ENCODE measurements around the gene ADGRG2. TPM values are rescaled to one million over a fixed set of nuclear protein-coding genes. Genes with fewer than 3 reads are reported as not detected.
"Not testable (repeated sequence)": the region's sequence is repeated elsewhere in the genome, so short reads cannot be mapped to it uniquely, and the experiment has no call there.

The ADGRG2 gene
- total and polyA plus RNA-seq, 5 experiments from 2014 or later = not detected

DNA sequence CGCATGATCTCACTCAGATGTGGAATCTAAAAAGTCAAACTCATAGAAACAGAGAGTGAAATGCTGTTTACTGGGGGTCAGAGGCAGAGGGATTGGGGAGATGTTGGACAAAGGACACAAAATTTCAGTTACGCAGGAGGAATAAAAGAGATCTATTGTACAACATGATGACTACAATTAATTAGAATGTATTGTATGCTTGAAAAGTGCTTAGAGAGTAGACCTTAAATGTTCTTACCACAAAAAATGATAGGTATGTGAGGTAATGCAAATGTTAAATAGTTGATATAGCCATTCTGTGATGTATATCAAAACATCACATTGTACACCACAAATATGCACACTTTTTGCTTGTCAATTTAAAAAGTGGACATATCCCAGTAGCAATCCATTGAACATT, 102.3 kb downstream of the ADGRG2 start:
- Mint-ChIP-seq H3K4me3 (no peak overlapping the region), H3K4me1 (no peaks in the 10 kb centered on the region), H3K9me3 (peaks cover 0 to 2% (median 0%) of the 10 kb centered on the region in 9 donors), H3K36me3 (no peaks in the 10 kb centered on the region), H3K27ac (no peak overlapping the region), H3K27me3 (no peaks in the 10 kb centered on the region)
- DNase-seq (no peak), ATAC-seq (no peak)
- POLR2A ChIA-PET = no interaction called here

DNA sequence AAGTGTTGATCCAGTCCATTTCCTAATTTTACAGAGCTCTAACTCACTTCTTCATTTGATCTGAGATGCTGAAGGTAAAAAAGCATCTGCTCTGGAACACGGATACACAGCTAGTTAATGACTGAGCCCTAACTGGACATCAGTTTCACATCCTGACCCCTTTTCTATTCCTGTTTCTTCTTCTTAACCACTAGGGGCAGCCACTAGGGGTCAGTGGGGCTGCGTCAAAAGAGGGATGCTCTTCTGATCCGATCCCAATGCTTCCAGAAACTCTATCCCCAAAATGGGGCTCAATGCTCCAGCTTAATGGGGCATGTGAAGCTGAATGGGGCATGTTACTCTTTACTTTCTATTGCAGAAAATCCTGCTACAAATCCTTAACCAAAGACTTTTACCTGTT, 105.0 kb downstream of the ADGRG2 start:
- ATAC-seq (no peak), DNase-seq (no peak)
- POLR2A ChIA-PET = no interaction called here
- Mint-ChIP-seq H3K36me3 (peaks cover 0 to 2% (median 0%) of the 10 kb centered on the region in 3 donors), H3K27me3 (no peaks in the 10 kb centered on the region), H3K4me3 (no peak overlapping the region), H3K9me3 (no peaks in the 10 kb centered on the region), H3K4me1 (no peaks in the 10 kb centered on the region), H3K27ac (no peak overlapping the region)

DNA sequence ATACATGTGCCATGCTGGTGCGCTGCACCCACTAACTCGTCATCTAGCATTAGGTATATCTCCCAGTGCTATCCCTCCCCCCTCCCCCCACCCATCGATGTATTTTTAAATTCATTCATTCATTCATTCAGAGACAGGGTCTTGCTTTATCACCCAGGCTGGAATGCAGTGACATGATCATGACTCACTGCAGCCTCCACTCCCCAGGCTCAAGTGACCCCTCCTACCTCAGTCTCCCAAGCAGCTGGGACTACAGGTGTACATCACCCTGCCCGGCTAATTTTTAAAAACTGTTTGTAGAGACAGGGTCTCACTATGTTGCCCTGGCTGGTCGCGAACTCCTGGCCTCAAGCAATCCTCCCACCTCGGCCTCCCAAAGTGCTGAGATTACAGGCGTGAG, 105.7 kb downstream of the ADGRG2 start:
- not testable (repeated sequence) for H3K36me3 Mint-ChIP-seq

DNA sequence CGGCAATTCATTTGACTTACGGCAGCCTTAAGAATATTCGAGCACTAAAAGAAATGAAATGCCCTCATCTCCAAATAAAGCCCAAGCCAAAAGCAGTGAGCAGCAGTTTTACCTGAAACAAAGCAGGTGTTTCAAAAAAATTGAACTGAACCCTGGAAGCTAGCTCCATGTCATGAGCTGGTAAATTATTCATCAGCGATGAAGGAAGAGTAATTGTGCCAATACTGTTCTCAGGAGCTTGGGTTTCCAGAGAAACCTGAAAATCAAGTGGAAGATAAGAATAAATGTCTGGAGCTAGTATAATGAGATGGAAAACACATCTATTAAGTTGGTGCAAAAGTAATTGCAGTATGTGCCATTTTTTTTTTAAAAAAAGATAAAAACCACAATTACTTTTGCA, 114.4 kb downstream of the ADGRG2 start:
- Mint-ChIP-seq H3K4me3 (no peak overlapping the region), H3K27me3 (no peaks in the 10 kb centered on the region), H3K36me3 (peaks cover 0 to 6% (median under 1%) of the 10 kb centered on the region in 3 donors), H3K4me1 (no peaks in the 10 kb centered on the region), H3K9me3 (no peaks in the 10 kb centered on the region), H3K27ac (no peak overlapping the region)
- POLR2A ChIA-PET = no interaction called here
- ATAC-seq = no peak
- DNase-seq = no peak

More for the DNA sequence above, 105.7 kb downstream of the ADGRG2 start:
- H3K9me3 Mint-ChIP-seq, ATAC-seq, H3K27me3 Mint-ChIP-seq, POLR2A ChIA-PET, H3K4me3 Mint-ChIP-seq, H3K27ac Mint-ChIP-seq, H3K4me1 Mint-ChIP-seq, DNase-seq: not testable (repeated sequence)

DNA sequence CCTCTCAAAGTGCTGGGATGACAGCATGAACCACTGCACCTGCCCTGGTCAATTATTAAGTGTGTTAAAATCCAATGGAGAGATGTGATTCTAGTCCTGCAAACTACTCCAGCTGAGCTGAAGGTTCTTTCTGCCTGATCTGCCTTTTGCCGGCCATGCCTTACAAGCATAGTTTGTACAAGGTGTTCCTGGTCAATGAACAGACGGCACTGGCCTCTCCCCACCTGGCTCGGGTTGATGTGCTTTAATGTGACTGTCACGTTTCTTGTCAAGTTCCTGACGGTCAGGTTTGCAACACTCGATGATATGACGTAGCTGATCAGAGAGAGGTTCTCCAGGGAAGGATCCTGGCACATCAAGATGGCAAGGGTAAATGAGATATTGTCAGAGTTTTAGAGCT, 115.3 kb downstream of the ADGRG2 start:
- no peak for DNase-seq
- Mint-ChIP-seq H3K27ac (no peak overlapping the region), H3K4me1 (no peaks in the 10 kb centered on the region), H3K4me3 (no peak overlapping the region), H3K27me3 (no peaks in the 10 kb centered on the region), H3K36me3 (peaks cover 0 to 6% (median 0%) of the 10 kb centered on the region in 3 donors), H3K9me3 (no peaks in the 10 kb centered on the region)
- POLR2A ChIA-PET = interaction anchor here (0.6 kb wide), 1 partner anchor 46 kb away, joined by 5 read pairs; no protein-coding TSS in a partner anchor
- ATAC-seq = no peak

DNA sequence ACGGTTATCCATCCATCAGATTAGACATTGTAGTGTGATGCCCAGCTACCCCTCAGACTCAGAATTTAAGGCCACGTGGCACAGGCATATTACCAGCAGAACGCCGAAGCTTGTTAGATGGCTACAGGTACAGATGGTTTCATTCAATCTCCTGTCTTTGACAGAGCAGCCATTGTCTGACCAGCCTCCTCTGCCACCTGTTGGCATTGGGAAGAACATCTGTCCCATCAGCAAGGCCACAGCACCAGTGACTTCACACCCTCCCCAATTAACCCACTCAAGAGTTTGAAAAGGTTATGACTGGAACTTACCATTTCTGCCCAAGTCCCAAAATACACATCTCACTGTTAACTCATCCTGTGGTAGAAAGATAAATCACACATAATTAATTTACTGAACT, 116.4 kb downstream of the ADGRG2 start:
- POLR2A ChIA-PET = interaction anchor here (0.7 kb wide), 1 partner anchor 456 kb away, joined by 4 read pairs; no protein-coding TSS in a partner anchor
- no peaks in the 10 kb centered on the region for H3K4me1 Mint-ChIP-seq
- no peaks in the 10 kb centered on the region for H3K9me3 Mint-ChIP-seq
- no peak for DNase-seq
- no peak overlapping the region for H3K4me3 Mint-ChIP-seq
- ATAC-seq = no peak
- no peaks in the 10 kb centered on the region for H3K27me3 Mint-ChIP-seq
- no peak overlapping the region for H3K27ac Mint-ChIP-seq
- peaks cover 0 to 6% (median 0%) of the 10 kb centered on the region in 3 donors for H3K36me3 Mint-ChIP-seq

DNA sequence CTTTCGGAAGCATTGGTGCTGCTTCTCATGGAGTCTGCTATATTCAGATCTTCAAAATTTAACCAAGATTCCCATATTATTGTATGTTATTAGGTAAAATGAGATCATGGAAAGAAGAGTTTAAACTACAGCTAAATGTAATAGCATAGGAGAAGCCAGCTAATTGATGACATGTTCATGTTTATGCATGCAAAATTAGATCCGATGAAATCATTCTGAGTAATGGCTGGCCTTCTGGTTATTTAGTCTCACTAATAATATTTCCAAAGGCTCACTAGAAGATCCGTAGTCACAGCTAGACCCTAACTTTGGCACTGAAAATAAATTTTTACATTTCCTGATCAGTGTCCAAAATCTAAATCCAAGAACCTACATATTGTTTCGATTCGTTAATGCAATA, 118.5 kb downstream of the ADGRG2 start:
- DNase-seq (no peak), ATAC-seq (no peak)
- Mint-ChIP-seq H3K4me1 (no peaks in the 10 kb centered on the region), H3K4me3 (no peak overlapping the region), H3K27me3 (no peaks in the 10 kb centered on the region), H3K36me3 (no peaks in the 10 kb centered on the region), H3K27ac (no peak overlapping the region), H3K9me3 (no peaks in the 10 kb centered on the region)
- POLR2A ChIA-PET = no interaction called here

DNA sequence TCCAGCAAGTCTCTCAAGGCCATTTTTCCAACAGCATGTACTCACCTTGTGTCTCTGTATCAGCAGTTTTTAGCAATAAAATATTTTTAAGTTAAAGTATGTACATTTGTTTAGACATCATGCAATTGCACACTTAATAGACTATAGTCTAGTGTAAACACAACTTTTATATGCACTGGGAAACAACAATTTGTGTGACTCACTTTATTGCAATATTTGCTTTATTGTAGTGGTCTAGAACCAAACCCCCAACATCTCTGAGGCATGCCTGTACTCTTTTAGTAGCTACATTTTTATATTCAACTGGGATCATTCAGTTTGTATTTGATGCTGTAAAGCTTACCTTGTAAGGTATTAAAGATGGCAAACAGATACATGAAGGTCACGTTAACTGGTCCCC, 123.6 kb downstream of the ADGRG2 start:
- Mint-ChIP-seq H3K4me3 (no peak overlapping the region), H3K9me3 (no peaks in the 10 kb centered on the region), H3K27me3 (no peaks in the 10 kb centered on the region), H3K4me1 (no peaks in the 10 kb centered on the region), H3K36me3 (no peaks in the 10 kb centered on the region), H3K27ac (no peak overlapping the region)
- POLR2A ChIA-PET = no interaction called here
- ATAC-seq (no peak), DNase-seq (no peak)

DNA sequence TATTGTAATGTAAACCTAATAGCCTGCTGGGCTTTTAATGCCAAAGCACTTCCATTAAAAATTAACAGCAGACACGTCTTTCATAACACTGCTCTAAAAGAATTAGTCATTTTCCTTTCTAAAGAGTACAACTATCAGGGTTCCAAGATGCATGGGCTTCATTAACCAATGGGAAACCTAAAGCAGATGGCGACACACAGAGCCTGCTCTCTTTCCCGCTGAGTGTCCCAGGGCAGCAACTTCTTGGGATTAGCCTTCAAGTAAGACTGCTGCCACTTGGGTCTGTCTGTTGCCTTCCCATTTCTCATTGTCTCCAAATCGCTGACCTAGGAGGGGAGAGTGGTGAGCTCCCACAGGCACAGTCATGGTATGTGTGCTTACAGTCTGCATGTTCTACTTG, 124.4 kb downstream of the ADGRG2 start:
- DNase-seq (no peak), ATAC-seq (no peak)
- Mint-ChIP-seq H3K4me3 (no peak overlapping the region), H3K27ac (no peak overlapping the region), H3K4me1 (no peaks in the 10 kb centered on the region), H3K27me3 (no peaks in the 10 kb centered on the region), H3K36me3 (no peaks in the 10 kb centered on the region), H3K9me3 (no peaks in the 10 kb centered on the region)
- POLR2A ChIA-PET = no interaction called here

DNA sequence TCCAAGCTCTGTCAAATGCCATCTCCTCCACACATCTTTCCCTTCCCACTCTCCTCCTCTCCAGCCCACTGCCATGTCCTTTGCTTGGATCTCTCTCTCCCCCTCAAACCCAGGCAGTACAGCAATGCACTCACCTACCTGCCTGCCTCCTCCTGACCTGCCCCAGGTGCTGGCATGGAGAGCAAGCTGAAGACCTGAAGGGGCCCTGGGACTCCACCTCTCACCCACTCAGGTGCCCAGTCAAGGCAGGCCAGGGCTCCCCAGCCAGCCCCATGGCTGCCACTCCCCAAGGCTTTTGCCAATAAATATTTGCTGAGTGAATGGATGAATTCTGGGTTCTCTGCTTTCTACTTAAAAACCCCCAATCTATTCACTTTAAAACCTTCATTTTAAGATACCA, 125.7 kb downstream of the ADGRG2 start:
- Mint-ChIP-seq H3K9me3 (no peaks in the 10 kb centered on the region), H3K4me3 (no peak overlapping the region), H3K4me1 (no peaks in the 10 kb centered on the region), H3K27ac (no peak overlapping the region), H3K36me3 (no peaks in the 10 kb centered on the region), H3K27me3 (no peaks in the 10 kb centered on the region)
- no peak for ATAC-seq
- POLR2A ChIA-PET = no interaction called here
- DNase-seq = no peak

DNA sequence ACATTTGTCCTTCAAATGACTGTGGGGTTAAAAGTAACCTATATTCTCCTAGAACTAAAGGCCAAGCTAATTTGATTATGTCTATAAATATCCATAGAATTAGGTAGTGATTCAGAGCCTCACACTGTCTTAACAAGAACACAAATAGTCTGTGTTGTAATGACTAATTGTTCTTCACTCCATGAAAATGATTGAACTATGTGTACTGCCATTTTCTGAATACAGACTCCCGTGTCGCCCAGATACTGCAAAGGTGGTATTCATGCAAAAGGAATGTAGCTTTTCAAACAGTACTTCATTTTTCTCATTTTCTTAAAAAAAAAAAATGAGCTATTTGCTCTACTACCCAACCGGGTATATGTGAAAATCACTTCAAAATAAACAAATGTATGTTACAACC, 127.0 kb downstream of the ADGRG2 start:
- Mint-ChIP-seq H3K4me1 (no peaks in the 10 kb centered on the region), H3K27me3 (no peaks in the 10 kb centered on the region), H3K36me3 (no peaks in the 10 kb centered on the region), H3K27ac (no peak overlapping the region), H3K9me3 (no peaks in the 10 kb centered on the region), H3K4me3 (no peak overlapping the region)
- no peak for ATAC-seq
- no peak for DNase-seq
- POLR2A ChIA-PET = no interaction called here

DNA sequence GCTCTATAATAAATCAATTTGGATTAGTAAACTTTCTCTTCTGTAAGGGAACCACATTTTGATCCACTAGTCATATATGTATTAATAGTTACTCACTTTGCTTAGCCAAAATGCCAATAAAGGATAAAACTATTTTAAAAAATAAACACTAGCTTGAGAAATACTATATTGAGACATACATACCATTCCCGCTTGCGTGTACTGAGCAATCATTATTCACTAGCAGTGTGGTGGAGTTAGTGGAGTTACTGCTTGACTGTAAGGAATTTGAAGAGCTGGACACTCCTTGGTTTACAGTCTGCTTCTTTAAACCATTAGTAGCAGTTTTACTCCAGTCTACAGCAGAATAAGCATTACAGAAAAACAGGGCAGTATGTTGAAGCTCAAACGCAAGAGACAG, 127.6 kb downstream of the ADGRG2 start:
- DNase-seq (no peak), ATAC-seq (no peak)
- no peaks in the 10 kb centered on the region for H3K27me3 Mint-ChIP-seq
- H3K4me3 Mint-ChIP-seq = no peak overlapping the region
- no peaks in the 10 kb centered on the region for H3K4me1 Mint-ChIP-seq
- H3K36me3 Mint-ChIP-seq = no peaks in the 10 kb centered on the region
- H3K27ac Mint-ChIP-seq = no peak overlapping the region
- H3K9me3 Mint-ChIP-seq = no peaks in the 10 kb centered on the region
- POLR2A ChIA-PET = no interaction called here

DNA sequence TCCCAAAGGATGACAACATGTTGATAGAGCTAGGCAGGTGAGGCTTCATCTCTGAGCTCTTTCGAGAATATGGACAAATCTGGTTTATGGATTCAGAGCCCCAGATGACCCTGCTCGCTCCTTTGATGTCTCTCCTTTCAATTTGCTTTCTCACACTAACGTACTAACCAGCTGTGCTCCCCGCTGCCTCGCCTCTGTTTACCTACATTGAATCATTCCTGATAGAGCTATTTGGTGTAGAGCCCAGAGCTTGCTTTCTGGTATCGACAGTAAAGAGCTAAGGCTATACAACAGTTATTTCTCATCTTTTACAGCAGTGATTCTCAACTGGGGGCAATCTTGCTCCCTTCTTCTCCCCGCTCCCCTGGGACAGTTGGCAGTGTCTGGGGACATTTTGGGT, 129.4 kb downstream of the ADGRG2 start:
- H3K4me1 Mint-ChIP-seq = no peaks in the 10 kb centered on the region
- DNase-seq (no peak), ATAC-seq (no peak)
- no peaks in the 10 kb centered on the region for H3K27me3 Mint-ChIP-seq
- no peaks in the 10 kb centered on the region for H3K9me3 Mint-ChIP-seq
- no peak overlapping the region for H3K27ac Mint-ChIP-seq
- no peak overlapping the region for H3K4me3 Mint-ChIP-seq
- POLR2A ChIA-PET = no interaction called here
- H3K36me3 Mint-ChIP-seq = no peaks in the 10 kb centered on the region

DNA sequence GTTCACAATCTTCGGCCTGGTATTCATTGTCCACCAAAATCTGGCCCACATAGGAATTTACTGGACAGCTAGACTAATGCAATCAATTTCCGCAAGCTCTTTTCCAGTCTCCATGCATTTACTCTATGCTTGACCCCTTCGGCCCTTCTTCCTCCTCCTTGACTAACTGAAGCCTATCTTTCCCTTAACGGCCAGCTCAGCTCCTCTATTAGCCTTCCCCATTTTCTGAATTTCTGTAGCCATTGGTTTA, 137.2 kb downstream of the ADGRG2 start:
- Mint-ChIP-seq H3K4me3 (peak overlapping the region; percentile 82 to 91 (median 87)), H3K36me3 (peaks cover 0 to 5% (median 0%) of the 10 kb centered on the region in 3 donors), H3K27ac (peak overlapping the region; percentile 75 to 97 (median 96)), H3K27me3 (no peaks in the 10 kb centered on the region), H3K4me1 (peaks cover 4 to 32% (median 22%) of the 10 kb centered on the region in 4 donors), H3K9me3 (peaks cover 0 to 5% (median 0%) of the 10 kb centered on the region in 9 donors)
- POLR2A ChIA-PET = interaction anchor here (1.6 to 2.0 kb wide), 2 partner anchors 98 to 560 kb away, joined by 6 to 10 read pairs; partner anchors contain the start of gene CDKL5
- DNase-seq (no peak), ATAC-seq (no peak)

Data from naive thymus-derived CD8-positive, alpha-beta T cell (primary cell).